SW 1271 (cell line): Measurements from ENCODE around the gene KIF26A.

ENCODE experiments used
- DNase-seq, 2 experiments: peaks; one replicate each; lab custom pipeline; 2025; lab: John Stamatoyannopoulos, UW

KIF26A gene

GRCh38 chr14:104131968-104132732, 6.2 kb upstream of the KIF26A start:
- DNase-seq: no peak

DNA sequence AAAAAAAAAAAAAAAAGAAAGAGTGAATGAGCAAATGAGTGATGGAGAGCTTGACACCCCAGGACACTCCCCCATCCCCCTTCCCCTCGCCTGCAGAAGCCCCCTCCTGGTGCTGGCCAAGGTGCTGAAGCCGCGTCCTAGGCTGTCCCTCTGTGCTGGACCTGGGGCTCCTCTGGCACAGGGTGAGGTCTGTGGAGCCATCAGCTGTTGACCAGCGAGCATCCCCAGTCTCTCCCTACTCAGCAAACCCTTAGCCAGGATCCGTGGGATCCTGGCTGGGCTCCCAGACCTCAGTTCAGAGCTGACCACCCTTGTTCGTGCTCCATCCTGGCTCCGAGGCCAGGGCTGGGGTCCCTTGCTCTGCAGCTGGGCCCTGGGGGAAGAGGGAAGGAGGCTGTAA, 5.4 kb upstream of the KIF26A start:
- DNase-seq: no peak

DNA sequence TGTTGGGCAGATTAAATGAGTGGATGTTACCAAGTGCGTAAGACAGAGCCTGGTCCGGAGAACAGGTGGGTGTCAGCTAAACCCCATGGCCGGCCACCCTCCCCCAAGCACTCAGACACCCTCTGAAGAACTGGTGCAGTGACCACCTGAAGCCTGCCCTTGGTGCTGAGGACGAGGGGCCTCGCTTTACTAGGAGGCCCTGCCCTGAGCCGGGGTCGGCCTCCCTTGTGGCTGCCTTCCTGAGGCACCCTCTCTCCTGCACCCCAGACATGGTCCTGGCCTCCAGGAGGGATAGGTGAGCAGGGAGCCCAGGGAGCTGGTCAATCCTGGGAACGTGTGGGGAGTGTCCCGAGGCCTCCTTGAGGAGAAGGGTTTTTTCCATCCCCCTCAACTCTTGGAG, 4.9 kb upstream of the KIF26A start:
- no peak for DNase-seq

DNA sequence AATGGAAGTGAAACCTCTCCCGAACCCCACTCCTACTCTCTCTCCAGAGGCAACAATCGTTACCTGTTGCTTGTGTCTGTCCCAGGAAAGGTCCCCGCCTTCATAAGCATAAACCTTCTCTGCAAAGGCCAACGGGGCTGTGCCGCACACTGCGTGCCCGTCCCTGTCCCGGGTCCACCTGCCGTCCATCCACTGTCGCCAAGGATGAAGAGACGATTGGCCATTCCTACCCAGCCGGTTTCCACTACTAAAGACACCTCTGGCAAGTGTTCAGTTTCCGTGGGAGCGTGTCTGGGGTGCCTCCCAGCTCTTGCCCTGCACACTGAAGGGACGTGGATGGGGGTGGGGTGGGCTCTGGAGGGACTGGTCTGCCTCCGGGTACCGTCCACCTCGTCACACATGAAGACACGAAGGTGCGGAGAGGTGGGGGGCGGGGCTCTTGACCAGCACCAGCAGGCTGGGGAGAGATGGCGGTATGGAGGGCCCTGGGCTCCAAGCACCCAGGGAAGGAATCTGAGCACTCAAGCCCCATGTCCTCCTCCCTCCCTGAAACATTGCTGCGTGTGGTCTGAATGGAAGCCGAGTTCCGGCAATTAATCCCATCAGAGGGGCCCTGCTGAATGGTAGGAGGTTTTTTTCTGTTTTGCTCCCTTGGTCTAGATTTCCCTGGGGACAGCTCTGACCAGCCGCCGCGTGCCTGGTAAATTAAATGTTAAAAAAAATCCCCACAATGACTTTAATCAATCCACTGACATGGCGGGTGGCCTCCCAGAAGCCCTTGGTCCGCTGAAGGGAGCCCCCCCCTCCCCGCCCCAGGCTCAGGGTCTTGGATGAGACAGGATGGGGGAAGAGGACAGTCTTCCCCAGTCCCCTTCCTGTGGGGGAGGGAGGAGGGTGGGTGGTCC, 4.1 kb upstream of the KIF26A start:
- no peak for DNase-seq

DNA sequence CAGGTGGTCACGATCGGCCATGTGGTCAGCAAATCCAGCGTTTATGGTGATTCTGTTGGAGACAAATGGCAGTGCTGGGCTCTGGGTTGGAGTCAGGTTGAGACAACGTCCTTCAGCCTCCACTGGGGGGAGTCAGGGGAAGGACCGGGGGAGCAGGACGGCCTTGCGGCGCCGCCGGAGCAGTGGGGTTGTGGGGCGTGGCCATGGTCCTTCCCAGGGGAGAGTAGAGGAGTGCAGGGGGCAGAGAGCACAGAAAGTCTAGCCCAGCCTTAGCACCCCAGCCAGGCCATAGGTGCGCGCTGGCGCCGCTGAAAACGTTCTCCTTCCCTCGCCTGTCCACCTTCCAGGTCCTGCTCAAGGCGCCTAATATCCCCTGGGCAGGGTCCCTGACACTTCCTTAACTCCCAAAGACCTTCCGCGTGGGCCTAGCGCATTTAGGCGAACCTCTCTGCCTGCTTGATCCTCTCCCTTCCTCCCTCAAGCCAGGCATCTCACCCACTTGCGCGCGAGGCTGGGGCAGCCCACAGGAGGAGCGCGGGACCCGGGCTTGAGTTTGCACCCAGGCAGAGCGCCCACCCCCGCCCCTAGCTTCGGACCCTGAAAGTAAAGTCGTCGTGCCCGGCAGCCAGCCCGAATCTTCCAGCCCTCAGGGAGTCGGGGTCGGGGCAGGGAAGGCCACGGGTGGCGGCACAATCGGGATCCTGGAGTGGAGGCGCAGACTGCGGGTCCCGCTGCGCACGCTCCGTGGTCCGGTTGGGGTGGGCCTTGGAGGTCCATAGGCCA, 3.1 kb upstream of the KIF26A start:
- peak; percentile 42 to 61 for DNase-seq

DNA sequence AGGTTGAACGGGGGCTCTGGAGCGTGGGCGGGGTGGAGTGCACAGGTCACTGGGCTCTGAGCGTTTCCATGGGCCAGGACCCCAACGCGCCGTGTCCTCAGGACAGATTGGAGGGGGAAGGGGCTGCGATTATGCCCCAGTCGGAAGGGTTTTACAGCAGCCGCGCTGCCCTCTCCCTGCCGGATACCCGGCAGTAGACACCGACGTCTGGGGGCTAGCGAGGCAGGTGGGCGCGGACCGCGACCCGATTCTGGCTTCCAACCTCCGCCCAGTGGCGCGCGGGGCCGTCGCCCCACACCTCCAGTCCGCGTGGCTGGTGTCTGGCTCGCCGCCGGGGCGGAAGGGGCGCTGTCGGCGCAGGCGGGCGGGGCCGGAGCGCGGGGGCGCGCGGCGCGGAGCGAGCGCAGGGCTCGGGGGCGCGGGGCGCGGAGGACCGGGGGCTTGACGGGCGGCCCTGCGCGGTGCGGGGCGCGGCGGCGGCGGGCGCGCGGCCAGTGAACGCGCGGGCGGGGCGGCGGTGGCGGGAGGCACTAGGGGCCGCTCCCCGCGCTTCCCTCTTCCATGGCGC, 2.4 kb upstream of the KIF26A start:
- no peak for DNase-seq

- no peak for DNase-seq
Observed at GRCh38 chr14:104136472-104137296, 1.7 kb upstream of the KIF26A start.

DNA sequence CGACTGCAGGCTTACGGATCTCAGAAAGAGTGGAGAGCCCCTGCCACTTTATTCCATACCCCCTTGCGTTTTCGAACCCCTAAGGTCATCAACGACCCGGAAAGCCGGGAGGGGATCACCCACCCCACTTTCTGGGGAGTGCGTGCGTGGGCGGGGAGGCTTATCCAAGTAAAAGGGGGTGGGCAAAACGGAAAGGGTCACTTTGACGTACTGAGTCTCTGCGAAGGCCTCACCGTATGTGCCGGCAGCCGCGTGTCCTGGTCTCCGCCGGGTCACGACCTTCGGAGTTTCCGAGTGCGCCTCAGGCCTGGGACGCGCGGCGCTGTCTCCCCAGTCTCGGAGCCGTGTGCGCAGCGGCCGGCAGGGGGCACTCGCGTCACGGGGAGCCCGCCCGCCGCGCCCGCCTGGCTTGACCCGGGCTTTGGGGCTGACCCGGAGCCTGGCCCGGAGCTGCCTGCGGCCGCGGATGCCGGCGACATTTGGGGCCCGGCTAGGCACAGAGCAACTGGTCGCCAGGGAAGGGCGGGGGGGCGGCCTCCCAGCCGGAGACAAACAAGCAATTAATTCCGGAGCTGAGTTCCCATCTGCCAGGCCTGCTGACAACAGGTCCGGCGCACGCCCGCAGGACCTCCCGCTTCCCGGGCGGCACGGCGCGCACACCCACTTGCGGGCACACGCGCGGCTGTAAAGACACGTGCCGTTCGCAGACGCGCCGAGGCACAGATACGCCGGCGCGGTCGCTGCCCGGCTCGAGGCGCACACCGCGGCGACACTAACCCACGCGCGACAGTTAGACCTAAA, 890 bp upstream of the KIF26A start:
- peak; percentile 25 to 72 for DNase-seq

DNA sequence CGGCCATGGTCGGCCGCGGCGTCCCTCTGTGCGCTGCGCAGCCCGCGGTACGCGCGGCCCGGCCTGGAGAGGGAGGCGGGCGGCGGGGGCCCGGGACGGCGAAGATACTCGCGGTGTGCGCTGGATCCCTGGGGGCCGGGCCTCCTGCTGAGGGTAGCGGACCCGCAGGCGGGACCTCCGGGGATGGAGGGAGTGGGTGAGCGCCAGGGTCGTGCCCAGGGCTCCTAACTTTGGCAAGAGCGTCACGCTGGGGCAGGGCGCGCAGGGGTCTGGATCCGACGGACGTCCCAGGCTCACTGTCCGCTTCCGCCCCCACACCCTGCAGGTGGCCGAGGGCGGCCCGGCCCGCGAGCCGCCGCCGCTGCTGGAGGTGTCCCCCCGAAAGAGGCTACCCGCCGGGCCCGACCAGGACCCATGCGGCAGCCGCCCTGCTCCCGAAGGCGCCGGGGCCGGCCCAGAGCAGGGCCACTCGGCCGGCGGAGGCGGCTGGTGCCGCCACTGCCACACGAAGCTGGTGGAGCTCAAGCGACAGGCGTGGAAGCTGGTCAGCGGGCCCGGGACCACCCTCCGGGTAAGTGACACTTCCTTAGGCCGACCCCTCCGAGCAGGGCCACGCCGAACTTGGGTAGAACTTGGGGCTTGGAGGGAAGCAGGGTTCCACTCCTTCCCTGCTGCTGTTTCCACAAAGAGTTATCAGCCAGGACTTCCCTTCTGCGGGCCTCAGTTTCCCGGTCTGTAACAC, 502 bp downstream of the KIF26A start:
- DNase-seq: no peak

DNA sequence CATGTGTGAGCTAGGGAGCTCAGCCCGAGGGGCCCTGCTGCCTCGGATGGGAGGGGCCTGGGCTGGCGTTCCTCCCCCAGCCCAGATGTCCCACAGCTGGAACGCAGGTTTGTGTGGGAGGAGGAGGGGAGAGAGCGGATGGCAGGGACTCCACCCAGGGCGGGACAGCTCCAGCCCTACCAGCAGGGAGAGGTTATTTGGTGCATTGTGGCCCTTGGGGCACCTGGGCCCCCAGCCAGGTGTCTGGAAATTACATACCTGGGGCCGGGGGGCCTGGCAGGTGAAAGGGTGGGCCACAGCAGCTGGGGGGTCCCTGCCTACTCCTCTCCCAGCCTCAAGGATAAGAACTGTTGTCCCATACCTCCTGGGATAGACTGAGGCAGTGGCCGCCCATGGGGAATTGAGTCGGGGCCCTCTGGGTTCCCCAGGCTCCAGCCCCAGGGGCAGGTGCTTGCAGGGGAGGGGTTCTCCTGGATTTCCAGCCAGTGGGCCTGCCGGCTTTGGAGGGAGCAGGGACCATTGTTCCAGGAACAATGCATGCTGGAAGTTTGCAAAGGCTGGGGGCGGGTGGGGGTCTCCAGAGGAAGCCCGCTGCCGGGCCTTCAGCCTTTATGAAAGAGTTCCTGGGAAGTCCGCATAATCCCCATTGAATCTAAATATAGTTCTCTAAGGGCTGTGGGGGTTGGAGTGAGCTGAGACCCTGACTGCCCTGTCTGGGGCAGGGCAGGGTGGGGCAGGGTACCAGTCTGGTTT, 1.2 kb downstream of the KIF26A start:
- DNase-seq: no peak

DNA sequence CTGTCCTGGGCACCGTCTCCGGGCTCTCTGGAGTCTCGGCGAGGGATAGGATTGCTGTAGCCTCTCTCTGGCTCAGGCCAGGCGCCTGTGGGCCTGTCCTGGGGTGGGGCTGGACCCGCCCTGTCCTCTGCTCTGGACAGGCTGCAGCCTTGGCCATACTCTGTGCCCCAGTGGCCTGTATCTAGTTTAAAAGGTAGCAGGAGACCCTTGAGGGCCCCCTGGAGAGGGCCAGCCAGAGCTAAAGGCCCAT, 1.8 kb downstream of the KIF26A start:
- no peak for DNase-seq

DNA sequence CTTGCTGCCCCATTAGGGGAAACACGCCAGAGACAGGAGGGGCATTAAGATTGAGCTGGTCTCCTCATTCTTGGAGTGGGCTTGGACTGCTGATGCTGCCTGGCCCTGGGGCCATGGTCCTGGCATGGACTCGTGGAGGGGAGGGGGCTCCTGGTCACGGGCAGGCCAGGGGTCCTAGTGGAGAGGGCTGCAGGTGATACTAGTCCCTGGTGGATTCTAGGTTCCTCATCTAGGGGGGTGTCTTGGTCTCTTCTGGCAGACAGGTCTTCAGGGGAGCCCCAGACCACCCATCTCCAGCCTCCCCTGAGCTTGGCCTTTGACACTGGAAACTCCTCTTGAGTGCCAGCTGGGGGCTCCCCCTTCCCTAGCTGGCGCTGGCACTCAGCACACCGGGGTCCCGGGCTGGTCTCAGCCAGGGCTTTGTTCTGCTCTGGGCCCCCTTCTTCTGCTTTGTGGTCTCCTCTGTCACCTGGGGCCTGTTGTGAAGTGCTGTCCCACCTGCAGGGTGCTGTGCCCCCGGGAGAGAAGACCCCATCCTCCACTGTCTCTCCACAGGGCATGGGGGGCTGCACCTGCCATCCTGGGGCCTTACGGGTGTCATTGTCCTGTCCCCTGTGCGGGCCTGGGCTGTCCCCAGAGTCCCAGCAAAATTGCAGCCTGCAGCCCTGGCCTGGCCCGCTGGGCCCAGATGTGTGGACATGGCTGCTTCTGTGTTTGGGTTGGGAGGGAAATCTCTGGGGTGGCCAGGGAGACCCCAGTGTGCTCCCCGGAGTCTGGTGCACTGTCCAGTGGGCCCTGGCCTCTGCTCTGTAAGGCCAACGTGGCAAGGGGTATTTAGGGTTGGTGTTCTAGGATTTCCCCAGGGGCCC, 2.3 kb downstream of the KIF26A start:
- DNase-seq: no peak

- no peak for DNase-seq
Observed at GRCh38 chr14:104141621-104142091, 3.3 kb downstream of the KIF26A start.

- no peak for DNase-seq
Observed at GRCh38 chr14:104142136-104142945, 4.0 kb downstream of the KIF26A start.

- DNase-seq: no peak
Observed at GRCh38 chr14:104142946-104143470, 4.6 kb downstream of the KIF26A start.

- DNase-seq: no peak
Observed at GRCh38 chr14:104143521-104144452, 5.4 kb downstream of the KIF26A start.
